H9 (cell line): Measurements from ENCODE around the gene FNDC3B. TPM values are rescaled to one million over a fixed set of nuclear protein-coding genes. Genes with fewer than 3 reads are reported as not detected.

Source experiments
- DNase-seq: peaks from one replicate; pipeline ENCODE4 v3.0.0-alpha.2; 2017
- H2AFZ ChIP-seq: one replicate; pipeline ENCODE4 v1.6.1; 2013; ENCODE audit warnings: mild to moderate bottlenecking, low read length, control low read depth, moderate library complexity
- H2AK5ac ChIP-seq: 2 replicates; pipeline ENCODE4 v1.6.1; 2013; ENCODE audit warnings: low read length, control low read depth, mixed read lengths; ENCODE audit not compliant: insufficient read length
- H2BK120ac ChIP-seq: one replicate; pipeline ENCODE4 v1.6.1; 2013; ENCODE audit warnings: low read depth, mild to moderate bottlenecking, low read length, control low read depth, inconsistent platforms; ENCODE audit not compliant: poor library complexity, severe bottlenecking
- H2BK12ac ChIP-seq: 2 replicates; pipeline ENCODE4 v1.6.1; 2013; ENCODE audit warnings: low read length, control low read depth, mixed read lengths, low read depth; ENCODE audit not compliant: insufficient read length
- H2BK15ac ChIP-seq: 2 replicates; pipeline ENCODE4 v1.6.1; 2013; ENCODE audit warnings: low read depth, low read length, control low read depth
- H2BK20ac ChIP-seq: one replicate; pipeline ENCODE4 v1.6.1; 2013; ENCODE audit warnings: low read depth, mild to moderate bottlenecking, low read length, control low read depth, inconsistent platforms; ENCODE audit not compliant: poor library complexity, severe bottlenecking
- H2BK5ac ChIP-seq: 2 replicates; pipeline ENCODE4 v1.6.1; 2013; ENCODE audit warnings: low read length, control low read depth, mixed read lengths; ENCODE audit not compliant: insufficient read length
- H3K14ac ChIP-seq: 2 replicates; pipeline ENCODE4 v1.6.1; 2013; ENCODE audit warnings: low read length, control low read depth; ENCODE audit not compliant: insufficient read depth
- H3K18ac ChIP-seq: 2 replicates; pipeline ENCODE4 v1.6.1; 2013; ENCODE audit warnings: low read depth, mild to moderate bottlenecking, mixed read lengths, low read length, control low read depth; ENCODE audit not compliant: insufficient read length
- H3K23ac ChIP-seq: 2 replicates; pipeline ENCODE4 v1.6.1; 2013; ENCODE audit warnings: low read length, control low read depth, mixed read lengths, low read depth; ENCODE audit not compliant: insufficient read length
- H3K23me2 ChIP-seq: 2 replicates; pipeline ENCODE4 v1.6.1; 2013; ENCODE audit warnings: low read depth, mild to moderate bottlenecking, mixed read lengths, low read length, control low read depth; ENCODE audit not compliant: insufficient read length, poor library complexity, severe bottlenecking
- H3K27ac ChIP-seq: 2 replicates; pipeline ENCODE4 v1.5.1; 2013; ENCODE audit warnings: low read length, control low read depth, mixed read lengths, low read depth; ENCODE audit not compliant: insufficient read length
- H3K27me3 ChIP-seq: 2 replicates; pipeline ENCODE4 v1.6.1; 2013; ENCODE audit warnings: low read length, control low read depth, inconsistent platforms; ENCODE audit not compliant: insufficient read depth
- H3K4ac ChIP-seq: 2 replicates; pipeline ENCODE4 v1.6.1; 2013; ENCODE audit warnings: low read depth, mild to moderate bottlenecking, control low read depth, inconsistent platforms, low read length, moderate library complexity
- H3K4me1 ChIP-seq: 2 replicates; pipeline ENCODE4 v1.6.1; 2013; ENCODE audit warnings: low read length, control low read depth, inconsistent platforms; ENCODE audit not compliant: insufficient read depth
- H3K4me2 ChIP-seq: 2 replicates; pipeline ENCODE4 v1.6.1; 2013; ENCODE audit warnings: low read length, control low read depth, mixed read lengths; ENCODE audit not compliant: insufficient read length, insufficient read depth
- H3K56ac ChIP-seq: 2 replicates; pipeline ENCODE4 v1.6.1; 2013; ENCODE audit warnings: low read depth, mild to moderate bottlenecking, mixed read lengths, low read length, control low read depth; ENCODE audit not compliant: insufficient read length
- H3K79me1 ChIP-seq: 2 replicates; pipeline ENCODE4 v1.6.1; 2013; ENCODE audit warnings: low read depth, mild to moderate bottlenecking, moderate library complexity, low read length, control low read depth, inconsistent platforms; ENCODE audit not compliant: insufficient read depth, poor library complexity, severe bottlenecking
- H3K79me2 ChIP-seq: 2 replicates; pipeline ENCODE4 v1.6.1; 2013; ENCODE audit warnings: low read length, control low read depth, inconsistent platforms; ENCODE audit not compliant: insufficient read depth
- H3K9ac ChIP-seq: 2 replicates; pipeline ENCODE4 v1.6.1; 2013; ENCODE audit warnings: low read length, control low read depth, mixed read lengths; ENCODE audit not compliant: insufficient read length; ENCODE audit errors: extremely low read depth
- H3K9me3 ChIP-seq: one replicate; pipeline ENCODE4 v1.6.1; 2013; ENCODE audit warnings: low read depth, low read length, inconsistent platforms; ENCODE audit not compliant: control insufficient read depth
- H3T11ph ChIP-seq: one replicate; pipeline ENCODE4 v1.6.1; 2013; ENCODE audit warnings: mild to moderate bottlenecking, low read length, control low read depth, inconsistent platforms
- H4K20me1 ChIP-seq: one replicate; pipeline ENCODE4 v1.6.1; 2013; ENCODE audit not compliant: control insufficient read depth, insufficient read length, insufficient read depth
- H4K5ac ChIP-seq: 2 replicates; pipeline ENCODE4 v1.6.1; 2013; ENCODE audit warnings: low read depth, mild to moderate bottlenecking, mixed read lengths, low read length, control low read depth; ENCODE audit not compliant: insufficient read length
- H4K8ac ChIP-seq: replicated peaks from 2 replicates; pipeline ENCODE4 v1.6.1; 2013; ENCODE audit warnings: low read length, control low read depth, mixed read lengths, low read depth; ENCODE audit not compliant: insufficient read length
- H4K91ac ChIP-seq: 2 replicates; pipeline ENCODE4 v1.6.1; 2013; ENCODE audit warnings: low read depth, mild to moderate bottlenecking, moderate library complexity, mixed read lengths, low read length, control low read depth; ENCODE audit not compliant: insufficient read length
- H3K27ac Mint-ChIP-seq, 3 experiments: 2 replicates in 2 of 3; 3 replicates in 1 of 3; pipeline ENCODE4 v1.8.0; 2020 to 2021; ENCODE audit warnings: mixed read lengths in 3 of 3, mild to moderate bottlenecking in 1 of 3, moderate library complexity in 1 of 3
- H3K27me3 Mint-ChIP-seq: 2 replicates; pipeline ENCODE4 v1.8.0; 2021; ENCODE audit warnings: low read depth, mild to moderate bottlenecking, moderate library complexity, mixed read lengths
- H3K36me3 Mint-ChIP-seq, 3 experiments: 2 replicates in 2 of 3; 3 replicates in 1 of 3; pipeline ENCODE4 v1.8.0; 2020 to 2021; ENCODE audit warnings: low read depth in 3 of 3, mixed read lengths in 3 of 3; ENCODE audit not compliant: insufficient read depth in 1 of 3
- H3K4me1 Mint-ChIP-seq, 2 experiments: 2 replicates each; pipeline ENCODE4 v1.8.0; 2020; ENCODE audit warnings: mixed read lengths in 2 of 2
- H3K4me3 Mint-ChIP-seq, 2 experiments: 2 replicates in 1 of 2; 3 replicates in 1 of 2; pipeline ENCODE4 v1.8.0; 2020 to 2021; ENCODE audit warnings: mild to moderate bottlenecking in 2 of 2, mixed read lengths in 2 of 2, moderate library complexity in 1 of 2
- H3K9me3 Mint-ChIP-seq, 2 experiments: 2 replicates in 1 of 2; 3 replicates in 1 of 2; pipeline ENCODE4 v1.8.0; 2020; ENCODE audit warnings: mild to moderate bottlenecking in 2 of 2, mixed read lengths in 2 of 2, moderate library complexity in 1 of 2
- WGBS: extraction: QIAGEN DNeasy Blood & Tissue Kit; methylation state at CpG from one replicate; pipeline ENCODE4 v1.1.7; 2013; ENCODE audit warnings: missing lambda C conversion rate, low lambda C conversion rate, mixed read lengths; ENCODE audit not compliant: insufficient read length; ENCODE audit errors: extremely low coverage; 5-methylcytosine and 5-hydroxymethylcytosine counted together
- total RNA-seq: library from RNA; stranded (reverse); gene quantifications from 2 replicates; pipeline ENCODE4 v1.2.1, GENCODE V29; 2021
- TF ChIP-seq, protein P1 (sequence below): fragments of 200-600 bp; sonication (generic); conservative IDR thresholded peaks from 3 replicates; pipeline ENCODE4 v1.8.0; 2021; ENCODE audit warnings: antibody characterized with exemption, mild to moderate bottlenecking

FNDC3B gene
- total RNA-seq, 1 experiment from 2014 or later: 43.8 TPM

GRCh38 chr3:172233474-172234277 is 194.3 kb downstream of the FNDC3B start:
- no peaks in the 10 kb centered on the region for H4K20me1 ChIP-seq
- peak overlapping the region in 1 of 3 experiments; percentile 35; a peak in 2 of 7 replicates for H3K27ac Mint-ChIP-seq
- no peak overlapping the region for H3K18ac ChIP-seq
- H3K27me3 Mint-ChIP-seq: no peaks in the 10 kb centered on the region
- H2BK12ac ChIP-seq: no peak overlapping the region
- no peak overlapping the region for H2BK20ac ChIP-seq
- no peak overlapping the region for H4K91ac ChIP-seq
- peaks cover 3 to 12% of the 10 kb centered on the region in 2 experiments for H3K4me1 Mint-ChIP-seq
- H3K4me1 ChIP-seq: no peaks in the 10 kb centered on the region
- no peak overlapping the region for H3K27ac ChIP-seq
- H3K4me2 ChIP-seq: no peak overlapping the region
- H3K9me3 Mint-ChIP-seq: no peaks in the 10 kb centered on the region; a peak in 1 of 5 replicates
- no peak overlapping the region for H3K14ac ChIP-seq
- H2BK5ac ChIP-seq: no peak overlapping the region
- H3K79me1 ChIP-seq: no peaks in the 10 kb centered on the region
- DNase-seq: no peak
- no peak overlapping the region for H2BK15ac ChIP-seq
- H3K4ac ChIP-seq: no peak overlapping the region
- H4K5ac ChIP-seq: no peak overlapping the region
- H3K56ac ChIP-seq: no peak overlapping the region
- TF ChIP-seq, protein P1, sequence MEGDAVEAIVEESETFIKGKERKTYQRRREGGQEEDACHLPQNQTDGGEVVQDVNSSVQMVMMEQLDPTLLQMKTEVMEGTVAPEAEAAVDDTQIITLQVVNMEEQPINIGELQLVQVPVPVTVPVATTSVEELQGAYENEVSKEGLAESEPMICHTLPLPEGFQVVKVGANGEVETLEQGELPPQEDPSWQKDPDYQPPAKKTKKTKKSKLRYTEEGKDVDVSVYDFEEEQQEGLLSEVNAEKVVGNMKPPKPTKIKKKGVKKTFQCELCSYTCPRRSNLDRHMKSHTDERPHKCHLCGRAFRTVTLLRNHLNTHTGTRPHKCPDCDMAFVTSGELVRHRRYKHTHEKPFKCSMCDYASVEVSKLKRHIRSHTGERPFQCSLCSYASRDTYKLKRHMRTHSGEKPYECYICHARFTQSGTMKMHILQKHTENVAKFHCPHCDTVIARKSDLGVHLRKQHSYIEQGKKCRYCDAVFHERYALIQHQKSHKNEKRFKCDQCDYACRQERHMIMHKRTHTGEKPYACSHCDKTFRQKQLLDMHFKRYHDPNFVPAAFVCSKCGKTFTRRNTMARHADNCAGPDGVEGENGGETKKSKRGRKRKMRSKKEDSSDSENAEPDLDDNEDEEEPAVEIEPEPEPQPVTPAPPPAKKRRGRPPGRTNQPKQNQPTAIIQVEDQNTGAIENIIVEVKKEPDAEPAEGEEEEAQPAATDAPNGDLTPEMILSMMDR: no peak
- H3T11ph ChIP-seq: no peak overlapping the region
- no peaks in the 10 kb centered on the region; the same call in 1 of the 2 replicates for H3K79me2 ChIP-seq
- no peak overlapping the region for H3K4me3 Mint-ChIP-seq
- no peak overlapping the region for H2BK120ac ChIP-seq
- H4K8ac ChIP-seq: no peak overlapping the region
- H3K23me2 ChIP-seq: no peaks in the 10 kb centered on the region
- H3K27me3 ChIP-seq: no peaks in the 10 kb centered on the region
- no peak overlapping the region for H3K23ac ChIP-seq
- H3K36me3 Mint-ChIP-seq: peaks cover 8 to 16% (median 9%) of the 10 kb centered on the region in 3 experiments; a peak in 5 of 7 replicates
- no CpG with 5 or more reads among the region's 8 CpGs for WGBS
- no peak overlapping the region for H2AFZ ChIP-seq
- no peaks in the 10 kb centered on the region for H3K9me3 ChIP-seq
- H3K9ac ChIP-seq: no peak overlapping the region
- no peak overlapping the region for H2AK5ac ChIP-seq
